DMS 273 (cell line): ENCODE data around the gene JARID2.

Experiments
- DNase-seq: peaks from one replicate; lab custom pipeline; 2025; ENCODE audit not compliant: unreplicated experiment; lab: John Stamatoyannopoulos, UW

Gene JARID2

DNA sequence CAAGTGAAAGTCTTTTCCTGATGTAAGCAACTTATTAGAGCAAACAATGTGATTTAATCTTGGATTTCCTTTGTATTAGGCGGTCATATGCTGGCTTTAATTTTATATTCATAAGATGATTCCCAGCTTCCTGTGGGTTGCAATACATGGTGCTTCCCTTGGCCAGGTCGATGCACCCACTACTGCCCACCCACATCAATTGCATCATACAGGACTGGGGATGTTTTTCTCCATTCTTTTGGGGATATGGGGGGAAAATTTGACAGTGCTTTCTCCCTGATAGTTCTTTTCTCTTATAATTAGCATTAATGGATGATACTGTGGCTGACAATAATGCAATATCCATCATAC, 187.6 kb downstream of the JARID2 start:
- no peak for DNase-seq

DNA sequence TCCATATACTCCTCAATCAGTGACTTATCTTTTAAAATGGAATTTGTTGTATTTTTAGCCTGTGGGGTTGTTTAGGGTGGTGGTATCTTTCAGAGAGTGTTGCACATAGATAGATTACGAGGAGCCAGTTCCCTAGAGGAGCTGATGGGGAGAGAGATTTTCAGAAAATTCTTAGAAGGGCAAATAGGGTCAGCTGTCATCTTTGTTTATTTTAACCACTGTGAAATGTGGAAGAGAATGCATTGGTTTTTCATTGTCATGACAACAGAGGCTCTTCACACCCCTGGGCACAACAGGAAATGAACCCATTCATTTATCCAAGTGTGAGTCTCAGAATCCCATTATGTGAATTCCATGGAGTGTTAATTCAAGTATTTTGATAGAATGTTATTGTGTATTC, 188.4 kb downstream of the JARID2 start:
- no peak for DNase-seq

DNA sequence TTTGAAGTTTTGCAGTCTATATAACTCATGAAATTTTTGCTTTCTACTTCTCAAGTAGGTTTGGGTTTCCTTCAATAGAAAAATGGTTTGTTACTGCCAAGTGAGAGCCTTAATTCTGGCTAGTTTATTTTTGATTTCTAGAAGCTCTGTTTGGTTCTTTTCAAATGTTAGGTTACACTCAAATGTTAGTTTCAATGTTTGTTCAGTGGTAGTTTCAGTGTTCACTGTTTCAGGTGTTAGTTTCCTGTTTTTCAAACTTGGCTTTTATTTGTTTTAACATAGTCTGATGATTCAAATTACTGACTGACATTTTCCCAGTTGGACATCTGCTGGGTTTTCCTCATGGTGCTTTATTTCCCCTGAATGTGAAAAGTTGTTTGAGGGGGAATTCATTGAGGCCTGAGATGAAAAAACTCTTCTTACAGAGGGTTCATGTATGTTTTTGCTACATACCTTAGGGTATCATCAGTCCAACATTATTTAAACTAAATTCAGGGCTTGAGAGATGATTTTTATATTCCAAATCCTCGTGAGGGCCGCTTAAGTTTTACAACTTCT, 189.0 kb downstream of the JARID2 start:
- DNase-seq = no peak

DNA sequence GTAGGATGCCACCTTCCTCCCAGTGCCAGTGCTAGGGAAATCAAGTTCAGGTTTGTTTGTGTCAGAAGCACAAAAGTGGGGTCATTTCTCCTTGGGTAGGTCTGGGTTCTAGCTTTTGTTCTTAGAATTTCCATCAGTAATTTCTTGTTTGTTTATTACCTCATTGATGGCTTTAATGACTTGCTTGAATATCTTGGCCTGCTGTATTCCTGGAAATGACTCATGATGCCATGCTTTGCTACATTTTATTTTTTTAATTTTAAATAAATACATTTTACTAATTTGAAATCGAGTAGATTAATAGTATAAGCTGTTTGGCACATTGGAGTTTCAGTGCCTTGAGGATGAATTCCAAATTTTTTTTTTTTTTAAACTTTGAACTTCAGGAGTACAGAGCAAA, 189.6 kb downstream of the JARID2 start:
- DNase-seq = no peak

DNA sequence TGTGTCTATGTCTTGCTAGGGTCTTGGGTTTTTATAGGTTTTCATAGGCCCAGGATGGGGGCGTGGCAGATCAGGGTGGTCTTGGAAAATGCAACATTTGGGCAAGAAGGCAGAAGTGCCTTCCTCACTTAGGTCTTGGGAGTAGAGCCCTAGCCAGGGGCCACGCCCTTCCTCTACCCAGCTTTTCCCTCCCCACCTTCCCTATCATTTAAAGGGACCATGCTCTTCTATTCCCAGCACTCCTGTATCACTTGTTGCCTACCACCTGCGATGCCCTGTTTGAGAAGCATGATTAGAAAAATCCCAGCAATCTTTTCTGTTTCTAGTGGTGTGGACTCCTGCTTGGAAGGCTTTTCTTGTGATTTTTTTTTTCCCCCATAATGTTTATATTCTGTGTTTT, 190.6 kb downstream of the JARID2 start:
- no peak for DNase-seq

DNA sequence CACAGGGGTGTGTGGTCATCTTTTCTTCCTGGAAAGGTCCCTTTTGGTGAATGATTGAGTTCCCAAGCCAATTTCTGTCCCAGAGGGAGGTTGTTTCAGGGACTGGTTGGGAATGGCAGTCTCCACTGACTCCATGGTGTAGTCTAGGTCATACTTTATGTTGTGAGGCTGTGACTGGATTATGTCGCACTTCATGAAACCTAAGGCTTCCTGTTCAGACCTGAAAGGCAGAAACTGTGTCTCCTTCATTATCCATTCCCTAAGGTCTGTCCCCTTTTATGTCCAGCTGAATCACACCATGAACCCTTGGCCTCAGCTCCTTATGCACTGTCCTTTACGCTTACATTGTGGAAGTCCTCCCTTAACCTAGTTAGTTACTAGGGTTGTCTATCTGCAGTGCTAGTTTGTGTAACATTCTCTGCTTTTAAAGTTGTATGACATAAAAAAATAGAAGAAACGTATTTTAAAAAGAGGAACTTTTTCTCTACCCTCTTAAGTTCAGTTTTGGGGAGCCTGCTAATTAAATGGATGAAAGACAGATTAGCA, 191.3 kb downstream of the JARID2 start:
- DNase-seq = no peak

DNA sequence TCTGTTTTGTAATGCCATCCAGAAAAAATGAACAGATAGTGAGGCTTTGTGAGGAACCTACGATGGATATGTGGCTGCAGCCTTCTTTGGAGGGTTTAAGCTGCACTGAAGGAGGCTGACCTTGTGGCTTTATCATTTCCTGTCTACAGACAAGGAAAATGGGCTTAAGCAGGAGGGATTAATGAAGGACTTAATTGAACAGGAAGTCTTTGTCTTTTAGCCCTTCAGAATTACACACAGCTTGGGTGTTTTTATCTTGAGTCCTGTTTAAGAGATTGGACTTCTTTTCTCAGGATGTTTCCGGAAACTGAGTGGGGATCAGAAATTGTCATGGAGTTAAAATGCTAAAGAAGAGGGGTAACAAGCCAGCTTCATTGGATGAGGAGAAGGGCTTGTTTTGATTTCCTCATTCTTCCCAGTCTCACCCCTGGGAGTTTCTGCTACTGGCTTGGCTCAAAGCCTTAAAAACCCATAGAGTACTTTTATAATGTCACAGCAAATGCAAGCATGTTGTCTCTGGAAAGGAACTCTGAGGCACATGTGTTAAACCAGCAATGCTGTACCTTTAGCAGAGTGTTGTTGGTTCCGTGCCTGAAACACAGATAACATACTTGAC, 193.6 kb downstream of the JARID2 start:
- peak; percentile 14 for DNase-seq

DNA sequence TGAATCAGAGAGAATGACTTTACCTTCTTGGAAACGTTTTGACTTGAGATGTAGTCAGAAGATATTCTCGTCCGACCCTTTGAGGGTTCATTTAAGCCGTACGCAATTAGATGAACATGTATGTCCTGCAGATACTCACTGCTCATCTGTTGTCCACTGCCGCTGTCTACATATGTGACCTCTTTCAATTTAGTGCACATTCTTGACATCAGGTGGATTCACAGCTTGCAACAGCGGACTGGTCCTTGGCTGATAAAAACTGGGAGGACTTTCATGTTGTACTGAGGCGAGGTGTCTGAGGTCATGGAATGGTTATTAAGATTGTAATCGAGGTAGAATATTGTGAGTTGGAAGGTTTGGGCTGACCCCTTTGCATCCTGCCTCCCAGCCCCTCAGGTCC, 194.2 kb downstream of the JARID2 start:
- no peak for DNase-seq

DNA sequence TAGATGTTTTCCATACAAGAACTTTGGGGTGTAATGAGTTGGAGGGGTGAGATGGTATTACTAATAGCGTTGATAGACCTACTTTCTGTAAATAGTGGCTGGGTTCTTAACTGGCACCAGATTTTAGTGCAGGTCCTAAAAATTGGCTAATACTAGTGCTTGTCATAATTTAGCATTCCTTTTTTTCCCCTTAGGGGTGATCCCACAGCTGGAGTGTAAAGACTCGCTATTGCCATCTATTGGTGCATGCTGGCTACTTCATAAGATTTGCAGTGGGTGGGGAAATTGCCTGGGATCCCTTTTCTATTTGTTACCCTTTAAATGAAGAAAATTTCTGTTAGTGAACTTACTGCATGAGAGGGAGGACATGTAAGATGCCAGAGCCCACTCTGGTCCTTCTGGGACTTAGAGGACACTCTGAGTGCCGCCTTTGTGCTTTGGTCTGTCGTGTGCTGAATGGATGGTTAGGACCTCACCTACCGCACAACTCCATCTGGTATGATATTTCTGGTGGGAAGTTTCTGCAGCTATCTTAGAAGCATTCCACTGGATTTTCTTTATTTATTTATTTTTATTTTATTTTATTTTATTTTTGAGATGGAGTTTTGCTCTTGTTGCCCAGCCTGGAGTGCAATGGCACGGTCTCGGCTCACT, 195.5 kb downstream of the JARID2 start:
- peak; percentile 79 for DNase-seq

DNA sequence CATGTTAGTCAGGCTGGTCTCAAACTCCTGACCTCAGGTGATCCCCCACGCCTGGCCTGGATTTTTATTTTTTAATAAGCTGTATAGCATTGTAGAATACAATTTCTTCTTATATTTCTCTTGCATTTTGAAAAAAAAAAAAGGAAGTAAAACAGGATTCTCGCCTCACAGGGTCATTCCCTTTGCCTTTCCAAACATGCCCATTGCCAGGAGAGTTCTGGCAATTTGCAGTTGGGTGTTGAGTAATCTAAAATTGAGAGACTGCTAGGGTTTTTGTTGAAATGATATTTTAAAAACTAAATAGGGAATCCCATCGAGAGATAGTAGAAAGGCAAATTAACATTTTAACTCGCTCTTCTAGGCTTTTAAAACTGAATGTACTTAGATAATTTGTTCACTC, 196.1 kb downstream of the JARID2 start:
- DNase-seq = no peak

DNA sequence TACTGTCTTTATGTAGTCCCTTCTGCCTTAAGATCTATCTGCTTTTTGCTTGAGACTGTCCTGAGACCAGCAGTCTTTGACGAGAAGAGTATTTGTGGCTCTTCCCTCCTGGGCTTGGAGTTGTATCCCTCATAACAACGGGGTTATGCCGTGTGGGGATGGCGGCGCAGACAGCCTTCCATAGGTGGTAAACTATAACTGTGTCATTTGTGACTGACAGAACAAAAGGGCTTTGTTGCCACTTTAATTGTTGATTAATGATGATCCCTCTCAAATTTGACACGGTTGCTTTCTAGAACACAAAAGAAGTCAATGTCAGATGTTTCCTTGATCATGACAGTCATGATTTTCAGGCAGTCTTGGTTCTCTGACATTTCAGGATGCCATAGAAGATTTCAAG, 196.6 kb downstream of the JARID2 start:
- no peak for DNase-seq

DNA sequence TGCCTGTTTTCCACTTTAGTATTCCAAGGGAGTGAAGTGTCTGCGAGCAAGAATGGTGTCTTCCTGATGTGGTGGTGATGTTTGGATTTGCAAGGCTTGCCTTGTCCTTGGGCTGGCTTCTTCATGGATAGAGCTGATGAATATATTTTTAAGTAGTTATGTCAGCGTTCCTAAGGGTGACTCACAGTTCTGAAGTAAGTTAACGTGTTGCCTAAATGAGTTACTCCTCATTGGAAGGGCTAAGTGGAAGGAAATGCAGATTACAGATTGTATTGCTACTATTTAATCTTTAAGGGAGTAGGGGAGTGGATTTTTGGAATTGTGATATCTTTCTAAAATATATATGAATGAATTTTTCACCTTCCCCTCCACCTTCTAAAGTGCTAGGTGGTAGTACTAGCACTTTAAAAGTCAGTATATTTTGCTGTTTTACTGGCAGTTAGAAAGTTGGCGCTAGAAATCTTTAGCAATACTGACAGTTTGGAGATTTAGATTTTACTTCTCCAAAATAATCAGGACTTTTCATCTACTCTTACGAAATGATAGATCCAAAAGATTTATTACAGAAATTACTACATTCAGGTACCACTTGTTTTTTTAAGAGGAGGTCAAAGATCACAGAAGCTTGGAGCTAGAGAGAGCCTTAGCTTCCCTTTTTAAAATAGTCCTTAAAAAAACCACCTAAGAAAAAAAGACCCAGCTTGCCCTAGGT, 197.4 kb downstream of the JARID2 start:
- no peak for DNase-seq

DNA sequence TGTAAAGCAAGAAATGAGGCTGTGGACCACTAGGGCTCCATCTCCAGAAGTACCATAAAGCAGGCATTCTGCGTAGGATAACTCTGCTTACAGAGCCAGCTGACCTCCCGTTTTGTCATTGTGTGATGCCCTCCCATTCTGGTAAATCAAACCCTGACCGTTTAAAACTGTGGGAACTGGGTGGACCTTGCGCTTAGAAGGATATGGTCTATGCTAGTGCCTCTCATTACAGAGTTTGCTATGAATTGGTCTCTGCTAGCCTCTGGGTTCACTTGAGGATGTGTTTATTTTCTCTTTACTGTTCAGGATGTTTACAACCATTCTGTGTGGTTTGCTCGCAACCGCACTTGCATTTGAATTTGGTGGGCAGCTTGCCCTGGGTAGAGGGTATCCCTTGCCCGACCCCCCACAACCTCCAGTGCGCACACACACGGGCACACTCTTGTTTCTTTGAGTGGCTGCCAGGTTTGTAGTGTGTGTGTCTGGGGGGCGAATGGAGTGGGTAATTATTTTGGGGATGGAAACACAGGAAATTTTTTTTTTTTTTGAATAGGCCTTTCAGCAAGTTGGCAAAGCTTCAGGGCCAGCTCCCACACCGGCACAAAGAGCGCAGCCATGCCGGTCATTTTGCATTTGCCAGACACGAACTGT, 198.3 kb downstream of the JARID2 start:
- DNase-seq = peak; percentile 36

DNA sequence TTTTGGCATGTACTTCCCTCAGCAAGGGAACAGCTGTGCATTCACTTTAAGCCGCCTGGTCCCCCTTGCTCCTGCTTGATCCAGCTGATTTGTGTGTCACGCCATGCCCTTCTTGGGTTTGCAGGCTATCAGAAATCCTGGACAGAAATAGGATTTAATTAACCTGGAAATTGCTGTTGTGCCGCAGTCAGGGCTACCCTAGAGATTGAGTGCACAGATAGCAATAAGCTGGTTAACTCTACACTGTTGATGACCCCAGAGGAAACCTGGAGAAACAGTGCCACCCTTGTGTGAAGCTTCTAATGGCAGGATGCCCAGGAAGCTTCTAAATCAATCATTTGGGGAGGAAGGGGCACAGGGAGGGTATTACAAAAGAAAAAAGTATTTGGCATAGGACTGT, 199.0 kb downstream of the JARID2 start:
- peak; percentile 71 for DNase-seq

DNA sequence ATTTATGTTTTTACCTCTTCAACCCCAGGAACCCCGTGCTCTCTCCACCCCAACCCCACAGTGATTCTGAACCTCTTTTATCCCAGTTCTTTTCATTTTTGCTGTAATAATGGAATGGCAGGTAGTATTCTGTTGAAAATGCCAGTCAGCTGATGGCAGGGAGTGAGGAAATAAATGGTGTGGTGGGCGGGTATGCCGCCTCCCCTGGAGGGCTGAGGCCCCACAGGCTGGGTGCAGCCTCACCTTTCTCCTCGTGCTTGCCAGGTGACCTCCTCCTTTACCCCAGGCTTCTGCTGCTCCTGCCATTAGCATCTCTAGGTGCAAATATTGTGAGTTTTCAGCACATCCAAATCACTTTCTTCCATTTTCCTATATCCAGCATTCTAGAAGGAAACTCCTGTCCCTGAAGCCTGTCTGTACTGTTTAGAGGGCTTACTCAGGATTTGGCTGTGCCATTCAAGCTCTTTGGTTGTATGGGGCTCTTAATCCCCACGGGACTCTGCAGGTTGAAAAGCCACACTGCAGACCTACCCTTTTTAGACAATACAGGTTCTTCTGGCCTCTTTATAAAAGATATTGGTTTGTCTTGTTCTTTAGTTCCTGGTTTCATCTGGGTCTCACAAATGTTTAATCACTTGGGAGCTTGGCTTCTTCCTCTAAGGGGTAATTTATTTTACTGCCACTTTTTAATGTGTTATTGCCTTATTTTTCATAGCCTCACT, 201.8 kb downstream of the JARID2 start:
- DNase-seq = no peak

DNA sequence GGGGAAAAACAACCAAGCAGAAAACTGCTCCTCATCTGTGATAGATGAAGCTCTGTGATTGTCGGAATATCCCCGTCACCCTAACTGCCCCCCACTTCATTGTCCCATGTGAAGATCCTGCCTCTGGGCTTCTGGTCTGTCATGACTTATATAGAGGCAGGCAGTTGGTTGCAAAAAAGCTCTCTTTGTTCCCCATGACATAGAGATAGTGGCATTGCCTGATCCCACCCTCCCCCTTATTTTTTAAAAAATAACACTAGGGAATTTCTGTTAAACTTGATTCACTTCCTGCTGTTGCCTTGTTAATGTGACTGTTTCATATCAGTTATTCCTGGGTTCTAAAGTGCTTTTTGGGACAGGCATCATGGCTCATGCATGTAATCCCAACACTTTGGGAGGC, 203.1 kb downstream of the JARID2 start:
- no peak for DNase-seq

DNA sequence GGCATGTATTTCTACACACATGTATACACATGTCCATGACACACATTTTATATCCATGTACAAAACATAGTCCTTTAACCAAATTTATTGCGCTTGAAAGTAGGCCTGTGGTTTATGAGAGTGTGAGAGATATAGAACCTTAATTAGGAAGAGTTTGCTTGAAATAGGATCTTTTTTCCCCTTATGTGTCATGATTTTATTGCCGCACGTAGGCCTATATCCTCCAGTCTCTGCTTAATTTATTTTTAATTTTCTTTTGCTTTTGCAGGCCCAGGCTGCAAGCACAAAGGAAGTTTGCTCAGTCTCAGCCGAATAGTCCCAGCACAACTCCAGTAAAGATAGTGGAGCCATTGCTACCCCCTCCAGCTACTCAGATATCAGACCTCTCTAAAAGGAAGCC, 205.9 kb downstream of the JARID2 start:
- no peak for DNase-seq

DNA sequence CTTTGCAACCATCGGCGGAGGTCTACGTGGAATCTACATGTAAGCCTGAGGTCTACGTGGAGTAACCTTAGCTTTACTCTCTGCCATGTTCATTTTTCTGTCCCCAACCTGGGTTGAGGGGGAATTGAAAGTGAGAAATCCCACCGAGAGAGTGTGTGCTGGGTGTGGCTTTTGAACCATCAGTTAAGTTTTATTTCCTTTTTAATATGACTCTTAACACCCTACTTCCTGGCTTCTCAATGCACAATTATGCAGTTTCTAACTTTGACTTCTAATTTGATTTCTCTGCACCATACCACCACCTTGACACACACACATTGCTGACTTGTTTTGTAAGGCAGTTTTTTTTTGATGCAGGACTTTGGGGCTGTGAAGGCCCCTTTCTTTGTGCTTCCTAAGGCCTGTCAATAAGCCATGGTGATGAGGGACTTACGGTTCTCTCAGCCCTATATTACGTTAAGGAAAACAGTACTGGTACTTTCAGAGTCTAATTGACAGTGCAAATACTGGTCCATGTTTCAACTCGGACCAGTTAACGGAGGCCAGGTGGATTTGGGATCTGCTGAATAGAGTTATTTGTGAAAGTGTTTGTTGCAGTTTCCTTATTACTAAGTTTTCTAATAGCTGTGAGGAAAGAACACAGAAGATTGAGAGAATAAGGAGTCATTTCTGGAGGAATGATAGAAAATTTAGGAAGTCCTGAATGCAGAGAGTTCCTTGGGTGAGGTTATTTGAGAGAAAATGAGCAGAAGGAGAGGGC, 206.5 kb downstream of the JARID2 start:
- no peak for DNase-seq

DNA sequence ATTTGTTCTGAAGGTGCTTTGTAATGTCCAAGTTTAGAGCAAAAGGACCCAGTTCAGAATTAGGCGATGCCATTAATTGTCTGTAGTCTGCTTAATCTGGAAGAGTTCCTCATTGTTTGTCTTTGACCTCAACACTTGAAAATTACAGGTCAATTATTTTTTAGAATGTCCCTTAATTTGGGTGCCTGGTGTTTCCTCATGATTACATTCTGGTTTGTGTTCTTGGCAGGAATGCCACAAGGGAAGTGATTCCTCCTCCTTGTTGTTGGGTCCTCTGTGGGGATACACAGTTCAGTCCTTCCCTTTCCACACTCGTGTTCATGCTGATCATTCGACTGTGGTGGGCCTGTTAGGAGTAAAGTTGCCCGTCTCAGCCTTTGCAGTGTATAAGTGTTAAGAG, 207.3 kb downstream of the JARID2 start:
- DNase-seq = no peak

DNA sequence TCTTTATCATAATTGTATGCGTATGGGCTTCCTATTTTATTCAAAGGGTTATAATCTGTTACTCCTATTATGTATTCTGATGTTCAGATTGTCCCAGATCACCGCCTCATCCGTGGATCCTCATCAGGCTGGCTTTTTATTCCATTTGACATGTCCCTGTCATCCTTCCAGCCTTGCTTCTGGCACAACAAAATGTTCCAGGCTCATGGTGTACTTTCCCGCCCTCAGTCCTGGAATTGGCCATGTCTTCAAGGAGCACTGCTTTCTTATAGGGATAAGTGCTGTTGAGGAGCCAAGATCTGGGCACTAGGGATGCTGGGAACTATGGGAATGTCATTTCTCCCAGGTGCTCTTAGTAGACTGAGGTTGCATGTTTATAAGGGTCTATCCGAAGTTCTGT, 207.8 kb downstream of the JARID2 start:
- DNase-seq = no peak
